GM12864 (cell line): ENCODE results near the gene B4GALT3.

Experiments
- DNase-seq: peaks from one replicate; pipeline ENCODE4 v3.0.0-alpha.2; 2011; ENCODE audit warnings: low read depth
- H3K4me3 ChIP-seq: 2 replicates; pipeline ENCODE4 v1.5.1; 2011; ENCODE audit warnings: mild to moderate bottlenecking, low read depth, low read length, control low read depth
- TF ChIP-seq, protein P1 (sequence below): IDR thresholded peaks from 2 replicates; pipeline ENCODE4 v1.5.1; 2011; ENCODE audit warnings: low read depth, mild to moderate bottlenecking, moderate library complexity, low read length, control low read depth, inconsistent platforms; ENCODE audit errors: missing control alignments

The B4GALT3 gene

DNA sequence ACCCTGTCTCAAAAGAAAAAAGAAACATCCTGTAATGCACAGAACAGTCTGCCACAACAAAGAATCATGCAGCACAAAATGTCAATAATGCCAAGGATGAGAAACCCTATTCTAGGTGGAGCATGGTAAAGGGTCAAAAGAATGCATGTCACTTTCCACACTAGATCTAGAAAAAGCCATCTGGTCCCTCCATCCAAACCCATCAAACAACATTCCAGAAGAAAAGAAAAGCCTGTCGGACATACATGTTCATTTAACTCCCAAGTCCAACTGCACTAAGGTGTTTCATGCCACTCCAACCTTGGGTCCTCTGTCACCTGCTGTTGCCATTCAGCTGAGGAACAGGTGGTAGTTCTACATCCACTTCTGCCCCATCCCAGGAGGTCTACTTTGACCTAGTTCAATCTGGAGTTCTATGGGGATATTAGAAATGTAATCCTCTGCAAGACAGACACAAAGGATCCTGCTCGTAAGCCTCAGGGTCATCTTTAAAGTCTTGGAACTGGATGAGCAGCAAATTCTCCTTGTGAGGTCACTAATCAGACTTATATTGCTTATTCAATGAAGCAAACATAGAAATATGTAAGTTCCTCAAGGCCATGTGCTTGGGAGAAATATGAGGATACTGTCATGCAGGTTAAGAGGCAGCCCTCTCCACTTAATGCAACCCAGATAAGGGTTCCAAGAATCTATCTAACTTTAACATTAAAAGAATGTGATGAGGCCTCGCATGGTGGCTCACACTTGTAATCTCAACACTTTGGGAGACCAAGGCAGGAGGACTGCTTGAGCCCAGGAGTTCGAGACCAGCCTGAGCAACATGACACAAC is 48.5 kb downstream of the B4GALT3 start:
- no peak overlapping the region for H3K4me3 ChIP-seq
- no peak for DNase-seq
- TF ChIP-seq, protein P1, sequence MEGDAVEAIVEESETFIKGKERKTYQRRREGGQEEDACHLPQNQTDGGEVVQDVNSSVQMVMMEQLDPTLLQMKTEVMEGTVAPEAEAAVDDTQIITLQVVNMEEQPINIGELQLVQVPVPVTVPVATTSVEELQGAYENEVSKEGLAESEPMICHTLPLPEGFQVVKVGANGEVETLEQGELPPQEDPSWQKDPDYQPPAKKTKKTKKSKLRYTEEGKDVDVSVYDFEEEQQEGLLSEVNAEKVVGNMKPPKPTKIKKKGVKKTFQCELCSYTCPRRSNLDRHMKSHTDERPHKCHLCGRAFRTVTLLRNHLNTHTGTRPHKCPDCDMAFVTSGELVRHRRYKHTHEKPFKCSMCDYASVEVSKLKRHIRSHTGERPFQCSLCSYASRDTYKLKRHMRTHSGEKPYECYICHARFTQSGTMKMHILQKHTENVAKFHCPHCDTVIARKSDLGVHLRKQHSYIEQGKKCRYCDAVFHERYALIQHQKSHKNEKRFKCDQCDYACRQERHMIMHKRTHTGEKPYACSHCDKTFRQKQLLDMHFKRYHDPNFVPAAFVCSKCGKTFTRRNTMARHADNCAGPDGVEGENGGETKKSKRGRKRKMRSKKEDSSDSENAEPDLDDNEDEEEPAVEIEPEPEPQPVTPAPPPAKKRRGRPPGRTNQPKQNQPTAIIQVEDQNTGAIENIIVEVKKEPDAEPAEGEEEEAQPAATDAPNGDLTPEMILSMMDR: no peak

DNA sequence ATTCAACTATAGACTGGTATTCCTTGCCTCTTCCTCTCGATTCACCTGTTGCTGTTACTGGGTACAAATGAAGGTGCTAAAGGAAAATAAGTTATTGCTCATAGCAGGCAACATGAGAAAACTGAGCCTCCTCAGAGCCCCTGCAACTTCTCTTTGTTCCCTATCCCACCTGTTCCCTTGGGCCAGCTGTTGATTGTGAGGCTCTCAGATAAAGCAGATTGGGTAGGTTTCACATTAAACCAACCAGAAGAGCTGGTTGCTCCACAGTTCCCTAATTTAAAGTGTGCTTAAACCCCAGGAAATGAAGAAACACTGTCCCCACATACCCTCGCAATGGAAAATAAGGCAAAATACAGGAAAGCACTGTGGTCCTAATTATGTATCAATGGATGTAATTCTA is 49.7 kb downstream of the B4GALT3 start:
- no peak for DNase-seq
- no peak overlapping the region for H3K4me3 ChIP-seq
- TF ChIP-seq, protein P1: no peak

DNA sequence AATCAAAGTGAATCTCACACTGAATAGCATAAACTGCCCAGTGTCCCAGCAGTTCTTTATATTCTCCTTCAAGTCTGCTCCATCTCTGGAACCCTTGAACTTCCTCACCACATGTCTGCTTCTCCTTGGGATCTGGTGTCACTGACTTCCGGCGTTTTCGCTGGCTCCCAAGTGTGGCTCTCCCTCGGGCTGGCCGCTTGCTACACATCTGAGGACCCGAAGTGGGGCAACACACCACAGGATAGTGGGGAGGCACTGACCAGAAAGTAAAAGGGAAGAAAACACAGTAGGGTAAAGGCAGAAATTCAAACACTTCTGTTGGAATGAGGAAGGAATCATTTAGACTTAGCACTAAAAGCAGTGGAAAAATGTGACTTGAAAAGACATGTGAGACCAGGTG is 54.3 kb downstream of the B4GALT3 start:
- TF ChIP-seq, protein P1: no peak
- H3K4me3 ChIP-seq: no peak overlapping the region
- DNase-seq: no peak

DNA sequence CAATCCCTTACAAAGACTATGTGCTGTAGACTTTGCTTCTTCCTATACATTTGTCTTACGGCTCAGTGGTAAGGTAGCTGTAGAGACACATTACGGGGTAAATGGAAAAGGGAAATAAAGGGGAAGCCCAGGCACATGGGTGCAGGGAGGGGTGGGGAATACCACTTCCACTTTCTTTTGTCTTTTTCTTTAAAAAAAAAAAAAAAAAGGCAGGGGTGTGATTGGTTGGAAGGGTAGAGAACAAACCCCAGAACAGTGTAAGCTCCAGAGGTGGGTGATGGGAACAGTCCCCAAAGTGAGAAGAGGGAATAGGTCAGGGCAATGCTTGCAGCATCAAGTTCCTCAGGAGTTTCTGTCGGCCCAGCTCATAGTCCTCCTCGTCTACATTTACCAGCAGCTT is 55.5 kb downstream of the B4GALT3 start:
- TF ChIP-seq, protein P1: no peak
- no peak for DNase-seq
- H3K4me3 ChIP-seq: no peak overlapping the region
